GM23338 (cell line): ENCODE data around the gene MRM2.

Source experiments
- CTCF ChIP-seq, 2 experiments: fragments of 200-600 bp in 1 of 2; sonication (generic) in 1 of 2; conservative IDR thresholded peaks; 2 replicates each; pipeline versions ENCODE4 v1.5.1 to v1.6.1; 2016 to 2017; ENCODE audit warnings: antibody characterized with exemption in 2 of 2, low read depth in 2 of 2, mild to moderate bottlenecking in 2 of 2, moderate library complexity in 1 of 2
- EZH2 ChIP-seq: fragments of 200-600 bp; sonication (generic); IDR thresholded peaks from one replicate; pipeline ENCODE4 v1.8.0; 2017; ENCODE audit warnings: antibody characterized with exemption, mild to moderate bottlenecking, low read depth; ENCODE audit not compliant: unreplicated experiment
- EZH2phosphoT487 ChIP-seq: fragments of 200-600 bp; sonication (generic); IDR thresholded peaks from one replicate; pipeline ENCODE4 v1.8.1; 2018; ENCODE audit warnings: antibody characterized with exemption; ENCODE audit not compliant: unreplicated experiment
- REST ChIP-seq: IDR thresholded peaks from one replicate; pipeline ENCODE4 v1.6.1; 2018; ENCODE audit warnings: antibody characterized with exemption; ENCODE audit not compliant: unreplicated experiment

GRCh38 chr7:2237109-2237602 is 4.8 kb downstream of the MRM2 start:
- TF ChIP-seq CTCF (conservative IDR thresholded peaks at IDR 0.05; ENCODE audit: low read depth in 2 of 2): no peak
- TF ChIP-seq EZH2phosphoT487: no peak
- no peak for TF ChIP-seq EZH2
- TF ChIP-seq REST: no peak
